CD4-positive, alpha-beta memory T cell (primary cell): ENCODE data around the gene XPR1. TPM values are rescaled to one million over a fixed set of nuclear protein-coding genes. Genes with fewer than 3 reads are reported as not detected.

ENCODE experiments used
- CTCF ChIA-PET: fragments of 350-600 bp; sonication (Branson Sonifier 250); formaldehyde crosslinking; loops from one replicate; lab custom pipeline; 2021; ENCODE audit warnings: inconsistent platforms; ENCODE audit not compliant: partially characterized antibody; lab: Charles Lee
- POLR2A ChIA-PET: fragments of 350-600 bp; sonication (Branson Sonifier 250); formaldehyde crosslinking; loops from one replicate; lab custom pipeline; 2021; ENCODE audit not compliant: partially characterized antibody; lab: Charles Lee
- DNase-seq, 5 donors: peaks; one replicate each; pipeline versions ENCODE4 v3.0.0 to v3.0.0-alpha.2; 2020 to 2022; ENCODE audit warnings: mixed read lengths in 1 of 5
- H3K27ac ChIP-seq: one replicate; pipeline ENCODE4 v1.7.0; 2013; ENCODE audit warnings: low read depth, low read length
- H3K27me3 ChIP-seq: 2 replicates; pipeline ENCODE4 v1.7.0; 2013; ENCODE audit warnings: mild to moderate bottlenecking, low read length, moderate library complexity; ENCODE audit not compliant: insufficient read depth
- H3K36me3 ChIP-seq: 2 replicates; pipeline ENCODE4 v1.7.0; 2013; ENCODE audit warnings: mild to moderate bottlenecking, low read length, moderate library complexity; ENCODE audit not compliant: insufficient read depth
- H3K4me1 ChIP-seq: 2 replicates; pipeline ENCODE4 v1.7.0; 2013; ENCODE audit warnings: mild to moderate bottlenecking, low read length, moderate library complexity; ENCODE audit not compliant: insufficient read depth
- H3K4me3 ChIP-seq, 2 donors: one replicate each; pipeline ENCODE4 v1.7.0; 2013; ENCODE audit warnings: low read length in 2 of 2, mild to moderate bottlenecking in 1 of 2
- H3K9me3 ChIP-seq, 2 donors: one replicate each; pipeline ENCODE4 v1.7.0; 2013; ENCODE audit warnings: low read length in 2 of 2, control low read depth in 1 of 2; ENCODE audit not compliant: control insufficient read depth in 1 of 2
- H3K27ac Mint-ChIP-seq, 7 donors: one replicate each; pipeline ENCODE4 v1.8.0; 2020 to 2021; ENCODE audit warnings: mixed read lengths in 7 of 7, mild to moderate bottlenecking in 6 of 7, inconsistent platforms in 3 of 7, moderate library complexity in 3 of 7
- H3K27me3 Mint-ChIP-seq, 2 donors: one replicate each; pipeline ENCODE4 v1.8.0; 2020 to 2021; ENCODE audit warnings: mixed read lengths in 2 of 2
- H3K36me3 Mint-ChIP-seq, 2 donors: one replicate each; pipeline ENCODE4 v1.8.0; 2020 to 2021; ENCODE audit warnings: mixed read lengths in 2 of 2, inconsistent platforms in 1 of 2, mild to moderate bottlenecking in 1 of 2
- H3K4me1 Mint-ChIP-seq, 4 donors: one replicate each; pipeline ENCODE4 v1.8.0; 2020 to 2021; ENCODE audit warnings: mixed read lengths in 4 of 4, mild to moderate bottlenecking in 1 of 4
- H3K4me3 Mint-ChIP-seq, 8 donors: one replicate each; pipeline ENCODE4 v1.8.0; 2020 to 2021; ENCODE audit warnings: mixed read lengths in 8 of 8, mild to moderate bottlenecking in 7 of 8, moderate library complexity in 6 of 8, inconsistent platforms in 3 of 8
- H3K9me3 Mint-ChIP-seq, 8 donors: one replicate each; pipeline ENCODE4 v1.8.0; 2020 to 2021; ENCODE audit warnings: mixed read lengths in 8 of 8, mild to moderate bottlenecking in 5 of 8, inconsistent platforms in 3 of 8, moderate library complexity in 1 of 8
- intact Hi-C: fragments of 100-400 bp; cut with micrococcal nuclease; formaldehyde crosslinking; loops from one replicate; pipeline ENCODE4 v1.15.1; 2023
- polyA plus RNA-seq, 2 donors: library from polyadenylated mRNA; unstranded; fragments of 300-500 nt; fragmentation: Illumina TruSeq; gene quantifications; one replicate each; pipeline ENCODE4 v1.2.3, GENCODE V29; 2021
- total RNA-seq, 2 experiments: library from RNA; stranded (reverse); gene quantifications; one replicate each; pipeline ENCODE4 v1.2.3, GENCODE V29; 2021

The XPR1 gene
- 10 to 100 TPM; 16.8 to 17.0 TPM for total RNA-seq
- 1 to 10 TPM; 6.5 to 8.4 TPM for polyA plus RNA-seq

GRCh38 chr1:180631766-180632325 is at the start of gene XPR1:
Gene XPR1 (plus strand): TSS chr1:180632022. CDS start chr1:180632202, 180 bp downstream.
- DNase-seq: peak; percentile 93 to 98 (median 96)
- Histone ChIP-seq H3K27ac (peak within 1 kb of the TSS; percentile 91), H3K4me3 (peak within 1 kb of the TSS; percentile 74 to 94), H3K9me3 (no peaks in the 10 kb centered on the region), H3K36me3 (no peaks in the 10 kb centered on the region), H3K4me1 (peaks cover 33% of the 10 kb centered on the region), H3K27me3 (no peaks in the 10 kb centered on the region)
- peaks cover 7 to 13% (median 9%) of the 10 kb centered on the region in 4 donors for H3K4me1 Mint-ChIP-seq
- CTCF ChIA-PET: interaction anchor here (1.0 to 2.6 kb wide), 5 partner anchors 9 to 231 kb away, joined by 3 to 18 read pairs (median 5); partner anchors contain the start of gene ACBD6
- peak within 1 kb of the TSS in 4 of 8 donors; percentile 82 to 92 (median 89) for H3K4me3 Mint-ChIP-seq
- peak within 1 kb of the TSS in 6 of 7 donors; percentile 75 to 95 (median 93) for H3K27ac Mint-ChIP-seq
- intact Hi-C loops: loop anchor here (1.0 to 10.0 kb wide), 11 partner anchors 130 to 1397 kb away; partner anchors contain the start of genes ACBD6, CEP350, IER5 and MR1
- peaks cover 0 to 5% of the 10 kb centered on the region in 2 donors for H3K36me3 Mint-ChIP-seq
- POLR2A ChIA-PET: interaction anchor here (0.8 to 2.0 kb wide), 7 partner anchors 129 to 529 kb away, joined by 3 to 11 read pairs (median 3); partner anchors contain the start of genes ACBD6 and STX6
- H3K27me3 Mint-ChIP-seq: peaks cover 0 to 5% of the 10 kb centered on the region in 2 donors
- H3K9me3 Mint-ChIP-seq: no peaks in the 10 kb centered on the region

GRCh38 chr1:180584869-180585268 is 47.0 kb upstream of the XPR1 start:
- Histone ChIP-seq H3K9me3 (no peaks in the 10 kb centered on the region), H3K4me3 (no peak overlapping the region), H3K27me3 (no peaks in the 10 kb centered on the region), H3K4me1 (no peaks in the 10 kb centered on the region), H3K27ac (no peak overlapping the region), H3K36me3 (no peaks in the 10 kb centered on the region)
- ChIA-PET CTCF (no interaction called here), POLR2A (no interaction called here)
- Mint-ChIP-seq H3K27me3 (peaks cover 0 to 2% of the 10 kb centered on the region in 2 donors), H3K36me3 (no peaks in the 10 kb centered on the region), H3K27ac (no peak overlapping the region), H3K4me1 (peaks cover 4 to 13% (median 7%) of the 10 kb centered on the region in 4 donors), H3K4me3 (peak overlapping the region in 1 of 8 donors; percentile 35), H3K9me3 (peaks cover 0 to 16% (median 9%) of the 10 kb centered on the region in 8 donors)
- intact Hi-C loops: no loop called here
- DNase-seq: no peak

DNA sequence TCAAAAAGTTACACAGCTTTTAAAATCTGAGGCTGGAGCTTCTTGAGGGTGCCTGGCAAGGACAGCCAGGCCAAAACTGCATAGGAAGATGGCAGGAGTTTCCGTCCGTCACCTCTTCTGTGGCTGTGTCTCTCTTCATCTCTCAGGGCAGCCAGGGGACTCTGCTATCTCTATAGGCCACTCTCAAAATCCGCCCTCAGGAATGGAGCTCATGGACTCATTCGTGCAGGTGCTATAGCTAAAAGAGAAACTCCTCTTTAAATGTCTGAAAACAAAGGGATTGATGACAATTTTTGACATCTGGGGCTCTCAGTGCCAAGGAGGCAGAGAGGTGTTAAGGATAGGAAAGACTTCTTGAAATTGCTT is 45.8 kb upstream of the XPR1 start:
- CTCF ChIA-PET: no interaction called here
- Histone ChIP-seq H3K4me3 (no peak overlapping the region), H3K27ac (no peak overlapping the region), H3K36me3 (no peaks in the 10 kb centered on the region), H3K4me1 (no peaks in the 10 kb centered on the region), H3K27me3 (no peaks in the 10 kb centered on the region), H3K9me3 (no peaks in the 10 kb centered on the region)
- Mint-ChIP-seq H3K36me3 (no peaks in the 10 kb centered on the region), H3K4me3 (no peak overlapping the region), H3K27me3 (peaks cover 0 to 2% of the 10 kb centered on the region in 2 donors), H3K27ac (no peak overlapping the region), H3K4me1 (peaks cover 4 to 13% (median 7%) of the 10 kb centered on the region in 4 donors), H3K9me3 (peaks cover 0 to 16% (median 9%) of the 10 kb centered on the region in 8 donors)
- no peak for DNase-seq
- intact Hi-C loops: no loop called here
- POLR2A ChIA-PET: no interaction called here

GRCh38 chr1:180586671-180587155 is 45.1 kb upstream of the XPR1 start:
- H3K27me3 ChIP-seq: no peaks in the 10 kb centered on the region
- H3K27ac ChIP-seq: no peak overlapping the region
- intact Hi-C loops: no loop called here
- H3K4me3 Mint-ChIP-seq: peak overlapping the region in 1 of 8 donors; percentile 42
- H3K27me3 Mint-ChIP-seq: peaks cover 0 to 2% of the 10 kb centered on the region in 2 donors
- ChIA-PET POLR2A (no interaction called here), CTCF (no interaction called here)
- H3K36me3 ChIP-seq: no peaks in the 10 kb centered on the region
- peak overlapping the region in 1 of 7 donors; percentile 31 for H3K27ac Mint-ChIP-seq
- no peaks in the 10 kb centered on the region for H3K4me1 ChIP-seq
- no peaks in the 10 kb centered on the region for H3K9me3 ChIP-seq
- H3K9me3 Mint-ChIP-seq: peaks cover 0 to 16% (median 9%) of the 10 kb centered on the region in 8 donors
- no peaks in the 10 kb centered on the region for H3K36me3 Mint-ChIP-seq
- no peak for DNase-seq
- H3K4me1 Mint-ChIP-seq: peaks cover 4 to 13% (median 7%) of the 10 kb centered on the region in 4 donors
- no peak overlapping the region for H3K4me3 ChIP-seq

DNA sequence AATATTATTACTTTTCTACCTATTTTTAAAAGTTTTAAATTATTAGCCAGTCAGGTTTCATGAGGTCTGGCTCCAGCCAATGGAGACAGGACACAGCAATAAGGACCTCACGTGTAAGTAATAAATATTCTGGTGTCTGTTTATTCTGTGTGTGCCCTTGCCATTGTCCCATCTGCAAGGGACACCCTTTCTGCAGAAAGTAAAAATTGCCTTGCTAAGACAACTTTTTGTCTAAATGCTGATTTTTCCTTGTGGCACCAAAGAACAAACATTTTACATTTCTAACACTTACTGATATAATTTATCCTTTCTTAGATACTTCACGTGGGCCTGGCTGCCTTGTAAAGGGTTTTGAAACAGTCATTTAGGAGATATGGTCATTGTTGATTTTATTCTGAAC is 43.7 kb upstream of the XPR1 start:
- intact Hi-C loops: no loop called here
- H3K9me3 Mint-ChIP-seq: peaks cover 0 to 16% (median 9%) of the 10 kb centered on the region in 8 donors
- POLR2A ChIA-PET: no interaction called here

DNA sequence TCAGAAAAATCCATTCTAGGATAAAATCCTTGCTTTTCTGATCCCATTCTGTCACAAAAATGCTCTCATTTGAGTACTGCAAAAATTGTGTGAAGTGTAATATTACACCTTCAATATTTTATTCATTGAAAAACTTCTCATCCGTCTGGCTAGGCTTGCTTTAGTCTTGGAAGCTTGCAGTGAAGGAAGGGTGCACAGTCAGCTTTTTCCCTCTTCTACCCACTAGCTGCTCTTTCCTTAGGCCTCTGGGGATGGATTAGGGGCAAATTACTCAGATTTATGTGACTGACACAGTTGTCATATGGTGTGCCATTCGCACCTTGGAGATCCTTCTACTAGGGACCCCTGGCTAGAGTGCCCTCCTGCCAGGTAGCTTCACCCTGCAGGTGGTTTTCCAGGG is 40.9 kb upstream of the XPR1 start:
- Mint-ChIP-seq H3K36me3 (no peaks in the 10 kb centered on the region), H3K4me3 (no peak overlapping the region), H3K27ac (no peak overlapping the region), H3K9me3 (peaks cover 0 to 16% (median 7%) of the 10 kb centered on the region in 8 donors), H3K27me3 (peaks cover 0 to 11% of the 10 kb centered on the region in 2 donors), H3K4me1 (peaks cover 0 to 4% (median 3%) of the 10 kb centered on the region in 4 donors)
- Histone ChIP-seq H3K36me3 (no peaks in the 10 kb centered on the region), H3K9me3 (no peaks in the 10 kb centered on the region), H3K4me3 (no peak overlapping the region), H3K27me3 (no peaks in the 10 kb centered on the region), H3K27ac (no peak overlapping the region), H3K4me1 (no peaks in the 10 kb centered on the region)
- intact Hi-C loops: no loop called here
- CTCF ChIA-PET: interaction anchor here (0.9 to 1.3 kb wide), 2 partner anchors 13 to 76 kb away, joined by 3 read pairs; no protein-coding TSS in a partner anchor
- POLR2A ChIA-PET: no interaction called here
- no peak for DNase-seq

More for the DNA sequence above, 43.7 kb upstream of the XPR1 start:
- H3K27ac ChIP-seq: no peak overlapping the region
- no peak overlapping the region for H3K4me3 Mint-ChIP-seq
- CTCF ChIA-PET: interaction anchor here (0.6 kb wide), 1 partner anchor 25 kb away, joined by 3 read pairs; no protein-coding TSS in a partner anchor
- no peaks in the 10 kb centered on the region for H3K9me3 ChIP-seq
- H3K4me1 Mint-ChIP-seq: peaks cover 4 to 13% (median 7%) of the 10 kb centered on the region in 4 donors
- H3K27ac Mint-ChIP-seq: no peak overlapping the region
- no peaks in the 10 kb centered on the region for H3K36me3 Mint-ChIP-seq
- H3K36me3 ChIP-seq: no peaks in the 10 kb centered on the region
- no peak overlapping the region for H3K4me3 ChIP-seq
- H3K27me3 ChIP-seq: no peaks in the 10 kb centered on the region
- H3K4me1 ChIP-seq: no peaks in the 10 kb centered on the region
- H3K27me3 Mint-ChIP-seq: peaks cover 0 to 2% of the 10 kb centered on the region in 2 donors
- no peak for DNase-seq

- Mint-ChIP-seq H3K27me3 (peaks cover 5 to 9% of the 10 kb centered on the region in 2 donors), H3K9me3 (peaks cover 0 to 9% (median 4%) of the 10 kb centered on the region in 8 donors), H3K4me3 (no peak overlapping the region), H3K4me1 (no peaks in the 10 kb centered on the region), H3K27ac (peak overlapping the region in 1 of 7 donors; percentile 1), H3K36me3 (no peaks in the 10 kb centered on the region)
- POLR2A ChIA-PET: no interaction called here
- Histone ChIP-seq H3K9me3 (no peaks in the 10 kb centered on the region), H3K4me3 (no peak overlapping the region), H3K4me1 (no peaks in the 10 kb centered on the region), H3K27ac (no peak overlapping the region), H3K27me3 (no peaks in the 10 kb centered on the region), H3K36me3 (no peaks in the 10 kb centered on the region)
- no peak for DNase-seq
- intact Hi-C loops: no loop called here
- CTCF ChIA-PET: interaction anchor here (2.1 kb wide), 1 partner anchor 78 kb away, joined by 6 read pairs; no protein-coding TSS in a partner anchor
Observed at GRCh38 chr1:180593382-180593781, 38.4 kb upstream of the XPR1 start.
